NCI-H187 treated with DMSO at 0.1 percent for 48 hours (cell line): ENCODE data around the gene PTCD2.

Experiments used
- DNase-seq: peaks from one replicate; lab custom pipeline; 2025; lab: John Stamatoyannopoulos, UW

PTCD2 gene

GRCh38 chr5:72415616-72416325, 95.6 kb downstream of the PTCD2 start:
- DNase-seq, result no peak

- DNase-seq, result no peak
Observed at GRCh38 chr5:72417333-72418062, 97.3 kb downstream of the PTCD2 start.
